Suprapubic skin (tissue), 3 donors: ENCODE results near the gene CHID1.

ENCODE experiments used
- CTCF ChIP-seq, 2 donors: fragments of 200-600 bp in 1 of 2; fragments of 450-650 bp in 1 of 2; sonication (generic) in 1 of 2; IDR thresholded peaks; one replicate each; pipeline ENCODE4 v1.5.1; 2016 to 2019; ENCODE audit warnings: antibody characterized with exemption in 2 of 2, mild to moderate bottlenecking in 1 of 2, moderate library complexity in 1 of 2
- POLR2A ChIP-seq, 2 donors: fragments of 450-650 bp; IDR thresholded peaks; one replicate each; pipeline ENCODE4 v1.6.1; 2017; ENCODE audit warnings: antibody characterized with exemption in 2 of 2, mild to moderate bottlenecking in 2 of 2, moderate library complexity in 2 of 2

GRCh38 chr11:910044-910588 lies 494 bp downstream of the CHID1 start:
- TF ChIP-seq CTCF (IDR thresholded peaks at IDR 0.05): no peak
- TF ChIP-seq POLR2A (IDR thresholded peaks at IDR 0.05): no peak
